DND-41 (cell line): ENCODE data around the gene MEGF9.

Experiments
- CTCF ChIP-seq: IDR thresholded peaks from 2 replicates; pipeline ENCODE4 v1.5.1; 2012; ENCODE audit warnings: borderline replicate concordance, low read length, moderate library complexity, mild to moderate bottlenecking; ENCODE audit not compliant: poor library complexity, severe bottlenecking; ENCODE audit errors: extremely low read depth
- EZH2 ChIP-seq: IDR thresholded peaks from 3 replicates; pipeline ENCODE4 v1.6.1; 2012; ENCODE audit warnings: borderline replicate concordance, low read depth, mild to moderate bottlenecking, moderate library complexity, low read length, inconsistent platforms; ENCODE audit not compliant: severe bottlenecking

GRCh38 chr9:120580051-120580896 lies 134.0 kb downstream of the MEGF9 start, which contains the start of gene CDK5RAP2:
- no peak for TF ChIP-seq CTCF
- TF ChIP-seq EZH2, result no peak
